Measurements from ENCODE around the gene HBEGF.

HBEGF gene

DNA sequence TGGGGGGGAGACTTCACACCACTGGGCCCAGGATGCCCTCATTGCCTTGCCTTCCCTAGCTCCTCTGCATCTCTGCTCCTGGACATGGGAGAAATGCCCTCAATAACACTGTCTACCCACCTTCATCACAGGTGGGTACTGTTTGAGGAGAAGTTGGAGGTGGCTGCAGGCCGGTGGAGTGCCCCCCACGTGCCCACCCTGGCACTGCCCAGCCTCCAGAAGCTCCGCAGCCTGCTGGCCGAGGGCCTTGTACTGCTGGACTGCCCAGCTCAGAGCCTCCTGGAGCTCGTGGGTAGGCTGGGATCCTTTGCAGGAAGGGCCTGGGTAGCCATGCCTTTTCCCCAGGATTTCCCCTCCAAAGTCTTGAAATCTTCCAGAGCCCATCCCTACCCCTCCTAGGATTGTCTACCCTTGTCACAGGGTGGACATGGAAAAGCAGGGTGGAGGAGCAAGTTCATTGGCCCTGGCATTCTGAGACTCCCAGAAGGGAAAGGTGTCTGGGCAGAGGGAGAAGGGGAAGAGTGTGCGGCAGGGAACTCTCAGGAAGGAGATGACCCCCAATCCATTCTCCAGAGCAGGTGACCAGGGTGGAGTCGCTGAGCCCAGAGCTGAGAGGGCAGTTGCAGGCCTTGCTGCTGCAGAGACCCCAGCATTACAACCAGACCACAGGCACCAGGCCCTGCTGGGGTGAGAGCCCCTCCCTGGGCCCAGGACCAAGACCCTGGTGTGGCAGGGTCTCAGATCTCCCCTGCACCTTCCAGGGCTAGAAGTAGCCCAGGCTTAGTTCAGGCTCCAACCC lies 14.5 kb upstream of the HBEGF start:
- Histone ChIP-seq H3K9ac (ENCODE audit: low read depth, low read length) (no peak overlapping the region), H3K36me3 (ENCODE audit: insufficient read depth, low read length) (no peaks in the 10 kb centered on the region), H3K4me1 (ENCODE audit: insufficient read depth, low read length) (no peaks in the 10 kb centered on the region), H3K4me3 (ENCODE audit: low read length) (no peak overlapping the region), H3K27ac (ENCODE audit: low read depth, low read length) (no peak overlapping the region), H3K9me3 (ENCODE audit: insufficient read depth, low read depth, low read length) (no peaks in the 10 kb centered on the region), H3K27me3 (ENCODE audit: insufficient read depth, low read length) (peaks cover 11% of the 10 kb centered on the region)
- WGBS: 92% methylated on average over 7 of the region's 7 CpGs

DNA sequence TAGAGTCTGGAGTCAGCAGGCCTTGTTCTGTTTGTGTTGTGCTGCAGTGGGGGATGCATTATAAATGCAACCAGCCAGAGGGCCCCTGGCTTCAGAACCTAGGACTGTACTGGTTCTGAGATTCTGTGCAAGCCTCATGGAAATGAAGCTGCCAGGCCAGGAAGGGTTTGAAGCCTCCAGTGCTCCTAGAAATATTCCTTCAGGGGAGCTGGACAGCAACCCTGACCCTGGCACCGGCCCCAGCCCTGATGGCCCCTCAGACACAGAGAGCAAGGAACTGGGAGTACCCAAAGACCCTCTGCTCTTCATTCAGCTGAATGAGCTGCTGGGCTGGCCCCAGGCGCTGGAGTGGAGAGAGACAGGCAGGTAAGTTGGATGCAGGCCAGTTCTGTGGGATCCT lies 13.7 kb upstream of the HBEGF start, which contains the start of gene SLC4A9:
SLC4A9 (plus strand) TSS at position 94 of the 400 bp plus-strand sequence; CDS start at position 137, 43 bp downstream.
- H3K4me3 ChIP-seq (ENCODE audit: low read length): no peak within 1 kb of the TSS
- peaks cover 11% of the 10 kb centered on the region for H3K27me3 ChIP-seq (ENCODE audit: insufficient read depth, low read length)
- no peaks in the 10 kb centered on the region for H3K4me1 ChIP-seq (ENCODE audit: insufficient read depth, low read length)
- H3K9ac ChIP-seq (ENCODE audit: low read depth, low read length): no peak within 1 kb of the TSS
- H3K36me3 ChIP-seq (ENCODE audit: insufficient read depth, low read length): no peaks in the 10 kb centered on the region
- no peak within 1 kb of the TSS for H3K27ac ChIP-seq (ENCODE audit: low read depth, low read length)
- no peaks in the 10 kb centered on the region for H3K9me3 ChIP-seq (ENCODE audit: insufficient read depth, low read depth, low read length)
- WGBS: 94% methylated on average over 2 of the region's 2 CpGs

- no peaks in the 10 kb centered on the region for H3K9me3 ChIP-seq (ENCODE audit: insufficient read depth, low read depth, low read length)
- WGBS: 82% methylated on average over 4 of the region's 4 CpGs
Measured at GRCh38 chr5:140358738-140359310, 12.4 kb upstream of the HBEGF start.

GRCh38 chr5:140357726-140358093 lies 11.3 kb upstream of the HBEGF start:
- no peak overlapping the region for H3K9ac ChIP-seq (ENCODE audit: low read depth, low read length)
- 8% methylated on average over 18 of the region's 18 CpGs for WGBS
- no peaks in the 10 kb centered on the region for H3K9me3 ChIP-seq (ENCODE audit: insufficient read depth, low read depth, low read length)
- no peak overlapping the region for H3K4me3 ChIP-seq (ENCODE audit: low read length)
- H3K36me3 ChIP-seq (ENCODE audit: insufficient read depth, low read length): no peaks in the 10 kb centered on the region
- H3K27ac ChIP-seq (ENCODE audit: low read depth, low read length): no peak overlapping the region
- H3K27me3 ChIP-seq (ENCODE audit: insufficient read depth, low read length): no peaks in the 10 kb centered on the region
- no peaks in the 10 kb centered on the region for H3K4me1 ChIP-seq (ENCODE audit: insufficient read depth, low read length)

More at GRCh38 chr5:140358738-140359310, 12.4 kb upstream of the HBEGF start:
- Histone ChIP-seq H3K4me3 (ENCODE audit: low read length) (no peak overlapping the region), H3K36me3 (ENCODE audit: insufficient read depth, low read length) (no peaks in the 10 kb centered on the region), H3K27ac (ENCODE audit: low read depth, low read length) (no peak overlapping the region), H3K9ac (ENCODE audit: low read depth, low read length) (no peak overlapping the region), H3K27me3 (ENCODE audit: insufficient read depth, low read length) (peaks cover 4% of the 10 kb centered on the region), H3K4me1 (ENCODE audit: insufficient read depth, low read length) (no peaks in the 10 kb centered on the region)

- Histone ChIP-seq H3K27me3 (ENCODE audit: insufficient read depth, low read length) (no peaks in the 10 kb centered on the region), H3K36me3 (ENCODE audit: insufficient read depth, low read length) (no peaks in the 10 kb centered on the region), H3K4me1 (ENCODE audit: insufficient read depth, low read length) (no peaks in the 10 kb centered on the region), H3K27ac (ENCODE audit: low read depth, low read length) (no peak overlapping the region), H3K9ac (ENCODE audit: low read depth, low read length) (no peak overlapping the region), H3K4me3 (ENCODE audit: low read length) (no peak overlapping the region), H3K9me3 (ENCODE audit: insufficient read depth, low read depth, low read length) (no peaks in the 10 kb centered on the region)
- WGBS: 61% methylated on average over 9 of the region's 10 CpGs
Measured at GRCh38 chr5:140356853-140357725, 10.7 kb upstream of the HBEGF start.

DNA sequence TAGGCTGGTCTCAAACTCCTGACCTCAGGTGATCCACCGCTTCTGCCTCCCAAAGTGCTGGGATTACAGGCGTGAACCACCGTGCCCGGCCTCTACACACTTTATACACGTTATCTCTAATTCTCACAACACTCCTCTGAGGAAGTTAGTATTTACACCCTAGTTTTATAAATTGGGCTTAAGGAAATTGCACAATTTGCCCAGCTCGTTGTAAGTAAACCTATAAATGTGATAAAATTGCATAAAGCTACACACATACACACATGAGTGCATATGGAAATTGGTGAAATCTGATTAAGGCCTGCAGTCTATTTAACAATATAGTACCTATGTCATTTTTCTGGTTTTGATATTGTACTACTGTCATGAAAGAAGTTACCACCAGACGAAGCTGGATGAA lies 9.1 kb upstream of the HBEGF start:
- Histone ChIP-seq H3K9ac (ENCODE audit: low read depth, low read length) (no peak overlapping the region), H3K27ac (ENCODE audit: low read depth, low read length) (no peak overlapping the region), H3K27me3 (ENCODE audit: insufficient read depth, low read length) (no peaks in the 10 kb centered on the region), H3K9me3 (ENCODE audit: insufficient read depth, low read depth, low read length) (no peaks in the 10 kb centered on the region), H3K36me3 (ENCODE audit: insufficient read depth, low read length) (no peaks in the 10 kb centered on the region), H3K4me3 (ENCODE audit: low read length) (no peak overlapping the region), H3K4me1 (ENCODE audit: insufficient read depth, low read length) (no peaks in the 10 kb centered on the region)
- 94% methylated on average over 3 of the region's 7 CpGs for WGBS

- Histone ChIP-seq H3K27ac (ENCODE audit: low read depth, low read length) (no peak overlapping the region), H3K9ac (ENCODE audit: low read depth, low read length) (no peak overlapping the region), H3K4me3 (ENCODE audit: low read length) (no peak overlapping the region), H3K9me3 (ENCODE audit: insufficient read depth, low read depth, low read length) (no peaks in the 10 kb centered on the region), H3K27me3 (ENCODE audit: insufficient read depth, low read length) (no peaks in the 10 kb centered on the region), H3K36me3 (ENCODE audit: insufficient read depth, low read length) (no peaks in the 10 kb centered on the region), H3K4me1 (ENCODE audit: insufficient read depth, low read length) (peaks cover 6% of the 10 kb centered on the region)
- 23% methylated on average over 4 of the region's 5 CpGs for WGBS
Measured at GRCh38 chr5:140351609-140352334, 5.4 kb upstream of the HBEGF start.

GRCh38 chr5:140349244-140349643 lies 2.8 kb upstream of the HBEGF start:
- Histone ChIP-seq H3K36me3 (ENCODE audit: insufficient read depth, low read length) (no peaks in the 10 kb centered on the region), H3K9me3 (ENCODE audit: insufficient read depth, low read depth, low read length) (no peaks in the 10 kb centered on the region), H3K4me3 (ENCODE audit: low read length) (no peak overlapping the region), H3K9ac (ENCODE audit: low read depth, low read length) (no peak overlapping the region), H3K4me1 (ENCODE audit: insufficient read depth, low read length) (peaks cover 16% of the 10 kb centered on the region), H3K27me3 (ENCODE audit: insufficient read depth, low read length) (peaks cover 15% of the 10 kb centered on the region), H3K27ac (ENCODE audit: low read depth, low read length) (no peak overlapping the region)
- WGBS: 90% methylated on average over 2 of the region's 2 CpGs

DNA sequence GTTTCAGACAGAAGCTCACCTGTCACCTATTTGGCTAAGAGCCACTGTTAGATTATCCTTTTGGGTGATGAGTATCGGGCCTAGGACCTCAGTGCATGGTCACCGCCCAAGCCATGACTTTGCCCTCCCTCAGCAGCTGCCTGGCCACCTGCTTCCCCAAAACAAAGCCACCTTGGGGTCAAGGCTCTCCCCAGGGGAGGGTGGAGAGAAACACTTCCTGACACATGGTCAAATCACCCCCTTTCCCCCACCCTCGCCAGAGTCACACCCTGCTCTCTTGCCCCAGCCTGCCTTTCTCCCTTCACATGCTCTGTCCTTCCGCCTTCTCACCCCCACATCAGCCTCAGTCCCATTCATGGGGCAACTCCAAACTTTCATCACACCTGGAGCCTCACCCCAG lies 1.7 kb upstream of the HBEGF start:
- WGBS: 91% methylated on average over 4 of the region's 4 CpGs
- H3K36me3 ChIP-seq (ENCODE audit: insufficient read depth, low read length): no peaks in the 10 kb centered on the region
- H3K9me3 ChIP-seq (ENCODE audit: insufficient read depth, low read depth, low read length): no peaks in the 10 kb centered on the region
- H3K27ac ChIP-seq (ENCODE audit: low read depth, low read length): no peak overlapping the region
- H3K4me1 ChIP-seq (ENCODE audit: insufficient read depth, low read length): peaks cover 16% of the 10 kb centered on the region
- peaks cover 15% of the 10 kb centered on the region for H3K27me3 ChIP-seq (ENCODE audit: insufficient read depth, low read length)
- H3K9ac ChIP-seq (ENCODE audit: low read depth, low read length): no peak overlapping the region
- no peak overlapping the region for H3K4me3 ChIP-seq (ENCODE audit: low read length)

DNA sequence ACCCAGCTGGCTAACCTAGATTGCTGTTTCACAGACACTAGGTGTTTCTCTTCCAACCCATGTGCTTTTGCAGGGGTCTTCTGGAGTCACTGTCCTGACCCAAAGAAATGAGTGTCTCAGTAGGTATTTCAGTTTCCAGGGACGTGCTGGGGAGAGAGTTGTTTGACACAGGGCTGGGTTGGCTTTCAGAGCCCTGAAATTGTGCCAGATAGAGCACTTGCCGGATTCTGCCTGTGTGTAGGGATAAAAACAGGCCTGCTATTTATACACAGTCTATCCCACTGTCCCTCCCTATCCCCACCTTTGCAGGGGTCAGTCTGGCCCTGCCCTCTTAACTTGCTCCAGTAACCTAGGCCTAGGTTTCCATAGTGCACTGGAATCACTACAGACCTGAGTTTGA lies 957 bp upstream of the HBEGF start:
- Histone ChIP-seq H3K27me3 (ENCODE audit: insufficient read depth, low read length) (peaks cover 15% of the 10 kb centered on the region), H3K4me1 (ENCODE audit: insufficient read depth, low read length) (peaks cover 16% of the 10 kb centered on the region), H3K9ac (ENCODE audit: low read depth, low read length) (no peak overlapping the region), H3K4me3 (ENCODE audit: low read length) (no peak overlapping the region; the same call in 1 of the 2 replicates), H3K27ac (ENCODE audit: low read depth, low read length) (no peak overlapping the region), H3K36me3 (ENCODE audit: insufficient read depth, low read length) (no peaks in the 10 kb centered on the region), H3K9me3 (ENCODE audit: insufficient read depth, low read depth, low read length) (no peaks in the 10 kb centered on the region)
- 89% methylated on average over 2 of the region's 2 CpGs for WGBS

Measured in HUES64 (cell line).